NT2/D1 (cell line): ENCODE data around the gene OTULIN.

ENCODE experiments used
- YY1 ChIP-seq: IDR thresholded peaks from 2 replicates; pipeline ENCODE4 v1.6.1; 2011; ENCODE audit not compliant: insufficient read length, insufficient read depth
- ZNF274 ChIP-seq: IDR thresholded peaks from 2 replicates; pipeline ENCODE4 v1.6.1; 2011; ENCODE audit warnings: mild to moderate bottlenecking, low read depth, low read length

GRCh38 chr5:14732991-14733390 is 68.5 kb downstream of the OTULIN start:
- TF ChIP-seq YY1, result no peak
- no peak for TF ChIP-seq ZNF274
